ENCODE data around the gene LMAN2L.

Gene LMAN2L

DNA sequence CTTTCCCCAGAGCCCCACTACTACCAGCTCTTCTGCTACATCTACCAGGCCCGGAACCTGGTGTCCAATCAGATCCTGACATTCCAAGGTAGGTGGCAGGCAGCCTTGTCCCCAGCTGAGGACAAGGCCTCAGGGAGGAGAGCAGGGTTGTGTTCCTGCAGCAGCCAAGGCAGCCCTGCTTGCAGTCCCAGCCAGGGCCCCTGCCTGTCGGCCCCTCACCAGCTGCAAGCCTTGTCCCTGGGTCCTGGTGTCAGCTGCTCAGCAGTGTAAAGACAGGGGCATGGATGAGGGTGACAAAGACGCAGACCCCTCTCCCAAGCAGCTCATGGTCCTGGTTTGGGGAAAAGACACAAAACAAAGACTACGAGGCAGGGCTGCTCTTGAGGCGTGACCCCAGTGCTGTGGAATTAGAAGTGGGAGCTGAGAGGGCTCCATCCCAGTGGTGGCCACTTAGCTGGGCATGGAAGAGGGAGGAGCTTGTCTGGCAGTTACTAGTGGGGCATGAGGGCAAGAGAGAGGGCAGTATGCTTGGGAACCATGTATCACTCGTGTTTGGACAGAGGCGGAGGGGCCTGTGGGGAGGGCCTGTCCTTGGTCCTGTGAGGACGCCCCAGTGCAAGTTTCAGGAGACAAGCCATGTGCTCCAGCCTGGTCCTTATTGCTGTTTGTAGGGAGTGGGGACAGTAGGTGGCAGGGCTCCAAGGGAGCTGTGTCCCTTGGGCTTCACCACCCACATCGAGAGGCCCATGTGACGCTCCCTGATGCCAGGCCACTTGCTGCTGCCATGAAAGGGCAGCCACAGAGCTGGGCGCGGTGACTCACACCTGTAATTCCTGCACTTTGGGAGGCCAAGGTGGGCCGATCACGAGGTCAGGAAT, 47.5 kb downstream of the LMAN2L start:
- Histone ChIP-seq H3K27me3 (ENCODE audit: insufficient read depth, low read length, poor library complexity) (no peaks in the 10 kb centered on the region), H4K20me1 (ENCODE audit: insufficient read depth, low read length) (no peaks in the 10 kb centered on the region; the same call in 1 of the 2 replicates), H3K4me2 (ENCODE audit: insufficient read depth, low read length) (no peak overlapping the region), H3K4me1 (ENCODE audit: insufficient read depth, low read length) (no peaks in the 10 kb centered on the region), H2AFZ (ENCODE audit: low read depth, low read length) (no peak overlapping the region), H3K4me3 (ENCODE audit: low read depth in 1 of 2, low read length in 2 of 2) (no peak overlapping the region), H3K36me3 (ENCODE audit: insufficient read depth, low read length) (no peaks in the 10 kb centered on the region), H3K27ac (ENCODE audit: low read length) (no peak overlapping the region), H3K79me2 (ENCODE audit: insufficient read depth, low read length) (no peaks in the 10 kb centered on the region), H3K9me3 (ENCODE audit: insufficient read depth, low read length, severe bottlenecking) (no peaks in the 10 kb centered on the region), H3K9ac (ENCODE audit: low read depth, low read length) (no peak overlapping the region)
- ATAC-seq (ENCODE audit: insufficient read depth, low read depth) (no peak), DNase-seq (no peak)
- TF ChIP-seq, protein P1, sequence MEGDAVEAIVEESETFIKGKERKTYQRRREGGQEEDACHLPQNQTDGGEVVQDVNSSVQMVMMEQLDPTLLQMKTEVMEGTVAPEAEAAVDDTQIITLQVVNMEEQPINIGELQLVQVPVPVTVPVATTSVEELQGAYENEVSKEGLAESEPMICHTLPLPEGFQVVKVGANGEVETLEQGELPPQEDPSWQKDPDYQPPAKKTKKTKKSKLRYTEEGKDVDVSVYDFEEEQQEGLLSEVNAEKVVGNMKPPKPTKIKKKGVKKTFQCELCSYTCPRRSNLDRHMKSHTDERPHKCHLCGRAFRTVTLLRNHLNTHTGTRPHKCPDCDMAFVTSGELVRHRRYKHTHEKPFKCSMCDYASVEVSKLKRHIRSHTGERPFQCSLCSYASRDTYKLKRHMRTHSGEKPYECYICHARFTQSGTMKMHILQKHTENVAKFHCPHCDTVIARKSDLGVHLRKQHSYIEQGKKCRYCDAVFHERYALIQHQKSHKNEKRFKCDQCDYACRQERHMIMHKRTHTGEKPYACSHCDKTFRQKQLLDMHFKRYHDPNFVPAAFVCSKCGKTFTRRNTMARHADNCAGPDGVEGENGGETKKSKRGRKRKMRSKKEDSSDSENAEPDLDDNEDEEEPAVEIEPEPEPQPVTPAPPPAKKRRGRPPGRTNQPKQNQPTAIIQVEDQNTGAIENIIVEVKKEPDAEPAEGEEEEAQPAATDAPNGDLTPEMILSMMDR (IDR thresholded peaks at IDR 0.05; ENCODE audit: borderline replicate concordance, extremely low read depth, low read length, poor library complexity, severe bottlenecking) = no peak
- TF ChIP-seq EZH2 (IDR thresholded peaks at IDR 0.05; ENCODE audit: borderline replicate concordance, low read depth, low read length, severe bottlenecking) = no peak

DNA sequence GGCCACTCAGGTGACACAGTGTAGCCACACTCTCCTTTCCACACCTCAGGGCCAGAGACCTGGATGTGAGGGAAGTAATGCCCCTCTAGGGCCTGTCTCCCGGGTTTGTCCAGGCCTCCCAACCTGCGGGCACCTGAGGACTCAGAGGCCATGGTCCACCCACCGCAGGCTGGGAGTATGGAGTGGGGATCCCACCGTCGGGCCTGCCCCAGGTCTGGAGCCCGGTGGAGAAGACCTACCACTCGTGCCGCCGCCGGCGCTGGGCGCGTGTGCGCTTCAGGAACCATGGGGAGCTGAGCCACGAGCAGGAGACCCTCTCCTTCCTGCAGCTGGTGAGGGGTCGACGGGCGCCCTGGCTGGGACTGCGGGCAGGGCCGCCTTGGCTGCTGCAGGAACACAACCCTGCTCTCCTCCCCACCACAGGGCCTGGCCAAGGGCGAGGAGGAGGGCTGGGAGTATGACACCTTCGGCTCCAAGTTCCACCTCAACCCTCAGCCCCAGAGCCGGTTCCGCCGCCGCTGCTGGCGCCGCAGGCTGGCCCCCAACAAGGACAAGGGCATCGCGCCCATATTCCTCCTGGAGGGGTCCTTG, 48.7 kb downstream of the LMAN2L start:
- Histone ChIP-seq H3K9ac (ENCODE audit: low read depth, low read length) (no peak overlapping the region), H3K4me2 (ENCODE audit: insufficient read depth, low read length) (no peak overlapping the region), H4K20me1 (ENCODE audit: insufficient read depth, low read length) (no peaks in the 10 kb centered on the region; the same call in 1 of the 2 replicates), H3K4me1 (ENCODE audit: insufficient read depth, low read length) (no peaks in the 10 kb centered on the region), H3K9me3 (ENCODE audit: insufficient read depth, low read length, severe bottlenecking) (no peaks in the 10 kb centered on the region), H3K79me2 (ENCODE audit: insufficient read depth, low read length) (no peaks in the 10 kb centered on the region), H3K27me3 (ENCODE audit: insufficient read depth, low read length, poor library complexity) (no peaks in the 10 kb centered on the region), H3K4me3 (ENCODE audit: low read depth in 1 of 2, low read length in 2 of 2) (no peak overlapping the region), H3K36me3 (ENCODE audit: insufficient read depth, low read length) (no peaks in the 10 kb centered on the region), H2AFZ (ENCODE audit: low read depth, low read length) (no peak overlapping the region), H3K27ac (ENCODE audit: low read length) (no peak overlapping the region)
- no peak for ATAC-seq (ENCODE audit: insufficient read depth, low read depth)
- TF ChIP-seq EZH2 (IDR thresholded peaks at IDR 0.05; ENCODE audit: borderline replicate concordance, low read depth, low read length, severe bottlenecking) = no peak
- TF ChIP-seq, protein P1 (IDR thresholded peaks at IDR 0.05; ENCODE audit: borderline replicate concordance, extremely low read depth, low read length, poor library complexity, severe bottlenecking) = no peak
- DNase-seq = no peak

DNA sequence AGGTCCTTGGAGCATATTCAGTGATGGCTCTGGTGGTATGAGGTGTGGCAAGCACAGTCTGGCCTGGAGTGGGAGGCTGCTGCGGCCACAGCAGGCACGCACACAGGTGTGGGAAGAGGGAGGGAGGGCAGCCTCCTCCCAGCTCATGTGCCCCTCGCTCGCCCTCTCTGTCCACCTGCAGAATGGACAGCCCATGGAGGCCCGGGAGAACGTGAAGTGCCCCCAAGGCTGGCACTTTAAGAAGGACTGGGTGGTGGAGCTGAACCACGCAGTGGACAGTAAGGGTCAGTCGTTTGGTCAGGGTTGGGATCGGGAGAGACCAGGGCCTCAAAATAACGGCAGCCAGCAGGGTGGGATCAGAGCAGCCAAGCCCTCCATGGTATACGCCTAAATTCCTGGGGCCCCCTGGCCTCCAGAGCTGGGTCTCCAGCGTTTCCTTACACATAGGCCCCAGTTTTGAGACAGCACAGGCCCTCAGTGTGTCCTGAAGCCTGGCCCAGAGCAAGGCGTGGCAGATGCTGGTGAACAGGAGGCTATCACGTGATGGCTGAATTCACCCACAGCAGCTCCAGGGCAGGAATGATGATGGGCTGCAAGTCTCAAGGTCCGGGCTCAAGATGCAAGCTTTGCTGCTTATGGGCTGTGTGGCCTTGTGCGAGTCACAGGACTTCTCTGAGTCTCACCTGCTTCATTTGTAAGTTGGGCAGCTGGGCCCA, 49.4 kb downstream of the LMAN2L start:
- Histone ChIP-seq H3K9ac (ENCODE audit: low read depth, low read length) (no peak overlapping the region), H3K79me2 (ENCODE audit: insufficient read depth, low read length) (no peaks in the 10 kb centered on the region), H2AFZ (ENCODE audit: low read depth, low read length) (no peak overlapping the region), H3K27me3 (ENCODE audit: insufficient read depth, low read length, poor library complexity) (no peaks in the 10 kb centered on the region), H4K20me1 (ENCODE audit: insufficient read depth, low read length) (no peaks in the 10 kb centered on the region; the same call in 1 of the 2 replicates), H3K36me3 (ENCODE audit: insufficient read depth, low read length) (no peaks in the 10 kb centered on the region), H3K4me1 (ENCODE audit: insufficient read depth, low read length) (no peaks in the 10 kb centered on the region), H3K4me2 (ENCODE audit: insufficient read depth, low read length) (no peak overlapping the region), H3K4me3 (ENCODE audit: low read depth in 1 of 2, low read length in 2 of 2) (no peak overlapping the region), H3K9me3 (ENCODE audit: insufficient read depth, low read length, severe bottlenecking) (no peaks in the 10 kb centered on the region), H3K27ac (ENCODE audit: low read length) (no peak overlapping the region)
- ATAC-seq (ENCODE audit: insufficient read depth, low read depth) = no peak
- TF ChIP-seq, protein P1 (IDR thresholded peaks at IDR 0.05; ENCODE audit: borderline replicate concordance, extremely low read depth, low read length, poor library complexity, severe bottlenecking) = no peak
- DNase-seq = no peak
